Glomerular visceral epithelial cell (primary cell): ENCODE results near the gene USP16.

ENCODE experiments used
- DNase-seq: peaks from one replicate; pipeline ENCODE4 v3.0.0-alpha.2; 2016; ENCODE audit errors: extremely low spot score

The USP16 gene

GRCh38 chr21:29083306-29083705, 58.8 kb downstream of the USP16 start:
- no peak for DNase-seq

GRCh38 chr21:29084372-29084771, 59.9 kb downstream of the USP16 start:
- no peak for DNase-seq

- no peak for DNase-seq
These were observed 60.8 kb downstream of the USP16 start for GRCh38 chr21:29085106-29085752.

- no peak for DNase-seq
These were observed 66.6 kb downstream of the USP16 start for GRCh38 chr21:29091033-29091432.

- DNase-seq, result no peak
These were observed 67.9 kb downstream of the USP16 start for GRCh38 chr21:29092102-29092959.

- DNase-seq, result no peak
These were observed 71.9 kb downstream of the USP16 start for GRCh38 chr21:29096218-29097015.

GRCh38 chr21:29098156-29098555, 73.7 kb downstream of the USP16 start:
- no peak for DNase-seq

GRCh38 chr21:29102791-29103257, 78.4 kb downstream of the USP16 start:
- DNase-seq, result no peak
